Ramos (cell line): Measurements from ENCODE around the gene TPPP.
"Not testable (repeated sequence)": the region's sequence is repeated elsewhere in the genome, so short reads cannot be mapped to it uniquely, and the experiment has no call there.

Experiments used
- in situ Hi-C: fragments of 300-500 bp; cut with MboI; formaldehyde crosslinking; loops from one replicate; pipeline ENCODE4 v1.14.3; 2022; ENCODE audit warnings: low sequenced_read_pairs; ENCODE audit not compliant: unreplicated experiment

TPPP gene

GRCh38 chr5:635306-636055 lies 57.7 kb downstream of the TPPP start:
- in situ Hi-C loops = no loop called here

DNA sequence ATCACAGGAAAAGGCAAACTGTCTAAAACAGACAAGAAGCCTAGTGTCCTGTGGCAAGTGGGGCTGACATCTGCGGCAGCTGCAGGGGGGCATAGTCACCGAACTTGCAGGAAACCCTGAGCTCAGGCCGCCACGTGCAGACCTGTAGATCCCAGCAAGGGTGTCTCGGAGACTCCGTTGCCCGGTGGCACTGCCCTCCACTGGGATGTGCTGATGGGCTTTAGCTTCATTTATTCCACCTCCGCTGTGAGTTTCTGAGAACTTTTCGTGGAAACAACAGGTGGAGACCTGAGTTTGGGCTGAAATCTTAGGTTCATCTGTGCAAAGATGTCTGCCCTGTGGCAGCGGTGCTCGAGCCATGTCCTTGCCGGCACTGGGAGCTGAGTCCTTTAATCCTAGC lies 59.0 kb downstream of the TPPP start:
- in situ Hi-C loops = no loop called here

DNA sequence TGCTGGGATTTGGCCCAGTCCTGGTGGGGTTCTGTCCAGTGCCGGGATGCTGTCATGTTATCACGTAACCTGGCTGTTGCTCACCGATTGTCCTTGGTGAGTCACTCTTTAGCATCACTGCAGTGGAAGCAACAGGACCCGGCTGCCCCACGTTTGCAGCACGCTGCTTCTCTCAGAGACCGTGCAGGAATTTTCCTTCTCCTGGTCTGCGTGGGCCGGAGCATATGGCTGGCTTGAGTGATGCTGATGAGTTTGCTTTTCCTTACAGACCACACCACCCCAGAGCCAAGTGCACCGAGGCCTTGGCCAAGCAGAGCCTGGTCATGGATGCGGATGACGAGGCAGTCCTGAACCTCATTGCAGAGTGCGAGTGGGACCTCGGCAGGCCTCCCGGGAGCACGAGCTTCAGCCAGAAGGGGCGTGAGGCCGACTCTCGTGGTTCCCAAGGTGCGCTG lies 59.6 kb downstream of the TPPP start:
- in situ Hi-C loops = no loop called here

GRCh38 chr5:628351-629205 lies 64.6 kb downstream of the TPPP start:
- in situ Hi-C loops = not testable (repeated sequence)

GRCh38 chr5:627840-628239 lies 65.3 kb downstream of the TPPP start:
- in situ Hi-C loops = no loop called here

DNA sequence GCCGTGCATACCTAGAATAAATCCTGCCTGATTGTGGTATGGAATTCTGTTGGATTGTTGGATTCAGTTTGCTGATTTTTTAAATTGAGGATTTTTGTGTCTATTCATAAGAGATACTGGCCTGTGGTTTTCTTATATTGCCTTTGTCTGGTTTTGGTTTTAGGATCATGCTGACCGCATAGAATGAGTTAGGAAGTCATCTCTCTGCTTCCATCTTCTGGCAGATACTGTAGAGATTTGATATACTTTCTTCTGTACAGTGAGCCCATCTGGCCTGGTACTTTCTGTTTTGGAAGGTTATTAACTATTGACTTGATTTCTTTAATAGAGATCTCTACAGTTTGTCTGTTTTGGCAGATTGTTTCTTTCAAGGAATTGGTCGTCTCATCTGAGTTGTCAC lies 66.3 kb downstream of the TPPP start:
- in situ Hi-C loops = no loop called here

- in situ Hi-C loops = no loop called here
These were observed 67.6 kb downstream of the TPPP start for GRCh38 chr5:625516-625915.

GRCh38 chr5:624951-625230 lies 68.3 kb downstream of the TPPP start:
- in situ Hi-C loops = no loop called here

GRCh38 chr5:624118-624950 lies 68.8 kb downstream of the TPPP start:
- in situ Hi-C loops = no loop called here

GRCh38 chr5:623531-623930 lies 69.6 kb downstream of the TPPP start:
- in situ Hi-C loops = no loop called here

DNA sequence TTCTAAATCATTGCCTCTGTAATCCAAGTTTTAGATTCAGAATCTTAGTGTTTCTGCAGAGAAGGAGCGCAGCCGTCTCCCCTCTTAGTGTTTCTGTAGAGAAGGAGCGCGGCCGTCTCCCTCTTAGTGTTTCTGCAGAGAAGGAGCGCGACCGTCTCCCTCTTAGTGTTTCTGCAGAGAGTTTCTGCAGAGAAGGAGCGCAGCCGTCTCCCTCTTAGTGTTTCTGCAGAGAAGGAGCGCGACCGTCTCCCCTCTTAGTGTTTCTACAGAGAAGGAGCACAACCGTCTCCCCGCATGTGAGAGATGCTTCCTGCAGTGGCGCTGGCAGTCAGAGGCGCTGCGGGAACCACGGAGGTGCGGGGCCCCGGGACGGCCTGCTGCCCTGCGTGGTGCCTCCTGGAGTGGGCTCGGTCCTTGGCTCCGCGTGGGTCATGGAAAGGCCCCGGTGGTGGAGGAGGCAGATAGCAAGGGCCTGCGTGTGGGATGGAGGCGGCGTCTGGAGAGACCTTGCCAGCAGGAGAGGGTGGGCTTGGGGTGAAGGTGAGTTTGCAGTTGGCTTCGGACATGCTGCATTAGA lies 70.1 kb downstream of the TPPP start:
- in situ Hi-C loops = no loop called here

DNA sequence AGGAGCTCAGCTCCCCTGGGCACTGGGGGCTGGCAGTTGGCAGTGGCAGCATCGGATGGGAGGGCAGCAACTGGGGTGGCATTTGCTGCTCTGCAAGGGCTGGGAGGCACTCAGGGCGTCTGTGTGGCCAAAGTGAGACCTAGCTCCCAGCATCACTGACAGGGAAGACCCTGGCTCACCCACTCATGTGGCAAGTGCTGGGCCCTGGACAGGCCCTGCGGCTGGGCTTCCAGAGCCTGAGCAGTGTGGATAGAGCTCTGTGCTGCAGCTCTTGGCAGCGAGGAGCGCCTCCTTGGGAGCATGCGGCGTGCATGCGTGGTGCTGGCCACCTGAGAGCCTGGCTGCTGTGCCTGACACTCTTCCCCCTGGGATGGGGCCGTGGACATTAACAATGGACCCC lies 70.8 kb downstream of the TPPP start:
- in situ Hi-C loops = no loop called here

DNA sequence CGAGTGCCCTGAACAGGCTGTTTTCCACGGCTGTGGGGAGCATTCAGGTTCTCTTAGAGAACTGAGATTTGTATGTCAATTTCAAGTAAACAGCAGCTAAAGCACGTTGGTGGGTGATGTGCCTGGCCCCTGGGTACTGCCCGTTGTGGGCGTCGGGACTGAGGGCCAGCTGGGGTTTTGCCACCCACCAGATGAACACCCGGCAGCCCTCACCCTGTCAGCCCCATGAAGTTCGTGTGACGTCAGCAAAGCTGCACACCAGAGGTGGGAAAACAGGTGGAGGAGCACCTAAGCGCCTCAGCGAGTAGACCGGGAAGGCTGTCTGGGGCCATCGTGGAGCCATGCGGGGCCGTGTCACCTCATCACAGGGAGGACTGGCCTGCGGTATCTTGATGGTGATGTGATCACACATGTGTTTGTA lies 71.8 kb downstream of the TPPP start:
- in situ Hi-C loops = no loop called here

GRCh38 chr5:620586-621180 lies 72.5 kb downstream of the TPPP start:
- in situ Hi-C loops = no loop called here

DNA sequence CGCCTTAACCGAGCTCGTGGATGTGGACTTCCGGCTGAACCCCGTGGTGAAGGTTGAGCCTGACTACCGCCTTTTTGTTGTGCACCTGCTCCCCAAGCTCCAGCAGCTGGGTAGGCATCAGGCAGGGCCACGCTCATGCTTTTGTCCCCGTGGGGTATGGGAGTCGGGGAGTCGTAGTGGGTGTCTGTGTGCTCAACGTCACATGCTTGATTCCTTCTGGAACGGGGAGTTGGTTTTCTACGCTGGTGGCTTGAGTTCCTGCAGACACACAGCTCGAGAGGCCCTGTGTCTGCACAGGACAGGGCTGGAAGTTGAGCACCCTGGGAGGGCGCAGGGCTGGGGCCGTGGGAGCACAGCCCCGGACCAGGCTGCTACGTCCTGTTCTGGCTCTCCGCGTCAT lies 73.0 kb downstream of the TPPP start:
- in situ Hi-C loops = no loop called here

DNA sequence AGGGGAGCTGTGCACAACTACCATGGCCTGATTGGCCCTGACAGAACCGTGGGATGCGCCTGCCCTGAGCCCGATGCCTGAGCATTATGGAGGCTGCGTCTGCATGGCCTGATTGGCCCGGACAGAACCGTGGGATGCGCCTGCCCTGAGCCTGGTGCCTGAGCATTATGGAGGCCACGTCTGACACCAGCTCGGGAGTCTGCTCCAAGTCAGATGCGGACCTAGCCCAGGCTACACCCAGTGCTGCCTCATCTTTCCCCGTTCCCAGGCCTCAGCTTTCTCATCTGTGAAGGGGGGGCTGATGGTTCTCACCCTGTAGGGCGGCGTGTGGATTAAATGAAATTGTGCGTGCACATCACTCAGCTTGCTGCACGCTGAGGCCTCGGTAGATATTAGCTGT lies 73.7 kb downstream of the TPPP start:
- in situ Hi-C loops = no loop called here

DNA sequence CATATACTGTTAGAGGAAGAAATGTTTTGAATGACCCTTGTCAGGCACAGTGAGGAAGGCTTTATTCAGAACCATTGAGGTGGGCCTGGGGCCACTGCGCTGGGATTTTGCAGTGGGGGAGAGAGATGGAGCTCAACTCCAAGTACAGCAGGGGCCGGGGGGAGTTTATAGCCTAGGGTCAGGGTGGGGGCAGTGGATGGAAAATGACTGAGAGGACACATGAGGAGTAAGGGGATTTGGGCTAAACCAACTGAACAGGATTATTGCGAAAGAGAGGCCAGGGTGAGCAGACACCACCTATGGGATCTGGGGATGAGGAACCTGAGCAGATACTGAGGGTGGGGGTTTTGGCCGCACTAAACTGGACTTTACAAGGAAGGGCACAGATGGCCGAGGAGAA lies 74.7 kb downstream of the TPPP start:
- in situ Hi-C loops = no loop called here

GRCh38 chr5:617896-618295 lies 75.3 kb downstream of the TPPP start:
- in situ Hi-C loops = no loop called here

DNA sequence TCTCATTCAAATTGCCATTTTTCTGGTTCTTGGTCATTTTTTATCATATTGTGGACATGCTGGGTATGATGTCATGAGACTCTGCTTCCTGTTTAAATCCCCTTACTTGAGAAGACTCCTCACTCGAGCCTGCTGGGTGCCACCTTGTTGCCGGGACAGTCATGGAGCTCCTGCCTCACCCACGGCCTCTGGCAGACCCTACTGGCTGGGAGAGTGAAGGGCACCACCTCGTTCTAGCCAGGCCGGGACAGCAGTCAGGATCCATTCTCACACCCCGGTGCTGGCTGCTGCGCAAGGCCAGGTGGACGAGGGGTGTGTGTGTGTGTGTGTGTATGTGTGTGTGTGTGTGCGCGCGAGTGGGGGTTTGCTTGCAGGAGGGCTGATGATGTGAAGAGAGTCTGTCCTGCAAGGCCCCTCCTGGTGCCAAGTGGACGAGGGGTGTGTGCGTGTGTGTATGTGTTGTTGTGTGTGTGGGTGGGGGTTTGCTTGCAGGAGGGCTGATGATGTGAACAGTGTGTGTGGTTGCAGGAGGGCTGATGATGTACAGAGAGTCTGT lies 76.6 kb downstream of the TPPP start:
- in situ Hi-C loops = no loop called here
